Stimulated activated effector memory CD8-positive, alpha-beta T cell treated with anti-CD3 and anti-CD28 coated beads, Interleukin-12 subunit alpha, Interleukin-12 subunit beta, amount 100 ng/mL, for 72 hours (primary cell): ENCODE data around the gene FOXC1.

Source experiments
- ATAC-seq: fragments of 150-1000 bp; cut with Tn5 transposase; 2 replicates; pipeline ENCODE4 v1.10.0; 2021
- DNase-seq, 2 donors: peaks; one replicate each; pipeline ENCODE4 v3.0.0; 2021 to 2022; ENCODE audit warnings: low spot score in 2 of 2
- H3K27ac Mint-ChIP-seq: one replicate; pipeline ENCODE4 v1.8.0; 2022; ENCODE audit warnings: mild to moderate bottlenecking, mixed read lengths
- H3K36me3 Mint-ChIP-seq: one replicate; pipeline ENCODE4 v1.8.0; 2022; ENCODE audit warnings: mild to moderate bottlenecking, mixed read lengths
- H3K4me1 Mint-ChIP-seq: one replicate; pipeline ENCODE4 v1.8.0; 2022; ENCODE audit warnings: mixed read lengths
- H3K4me3 Mint-ChIP-seq: one replicate; pipeline ENCODE4 v1.8.0; 2022; ENCODE audit warnings: mild to moderate bottlenecking, mixed read lengths
- H3K9me3 Mint-ChIP-seq: one replicate; pipeline ENCODE4 v1.8.0; 2022; ENCODE audit warnings: mixed read lengths

Gene FOXC1

DNA sequence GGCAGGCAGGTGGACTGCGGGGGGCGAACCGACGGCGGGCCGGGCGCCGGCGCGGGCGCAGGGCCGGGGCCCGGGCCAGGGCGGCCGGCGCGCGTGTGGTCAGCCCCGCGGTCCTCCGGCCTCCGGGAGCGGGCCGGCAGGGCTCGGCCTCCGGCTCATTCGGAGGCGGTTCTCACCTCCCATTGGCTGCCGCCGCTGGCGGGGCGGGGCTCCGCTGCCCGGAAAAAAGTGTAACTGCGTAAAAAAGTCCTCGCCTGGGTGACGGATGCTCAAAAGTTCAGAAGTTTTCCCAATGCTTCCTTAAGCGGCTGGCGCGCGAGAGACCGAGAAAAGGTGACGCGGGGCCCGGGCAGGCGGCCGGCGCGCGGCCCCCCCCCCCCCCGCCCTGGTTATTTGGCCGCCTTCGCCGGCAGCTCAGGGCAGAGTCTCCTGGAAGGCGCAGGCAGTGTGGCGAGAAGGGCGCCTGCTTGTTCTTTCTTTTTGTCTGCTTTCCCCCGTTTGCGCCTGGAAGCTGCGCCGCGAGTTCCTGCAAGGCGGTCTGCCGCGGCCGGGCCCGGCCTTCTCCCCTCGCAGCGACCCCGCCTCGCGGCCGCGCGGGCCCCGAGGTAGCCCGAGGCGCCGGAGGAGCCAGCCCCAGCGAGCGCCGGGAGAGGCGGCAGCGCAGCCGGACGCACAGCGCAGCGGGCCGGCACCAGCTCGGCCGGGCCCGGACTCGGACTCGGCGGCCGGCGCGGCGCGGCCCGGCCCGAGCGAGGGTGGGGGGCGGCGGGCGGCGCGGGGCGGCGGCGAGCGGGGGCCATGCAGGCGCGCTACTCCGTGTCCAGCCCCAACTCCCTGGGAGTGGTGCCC is at the start of gene FOXC1:
FOXC1 (plus strand) TSS at position 268 of the 849 bp plus-strand sequence; CDS start at position 799, 531 bp downstream.
- Mint-ChIP-seq H3K9me3 (no peaks in the 10 kb centered on the region), H3K4me3 (peak within 1 kb of the TSS; percentile 72), H3K27ac (no peak within 1 kb of the TSS), H3K4me1 (peaks cover 50% of the 10 kb centered on the region), H3K36me3 (no peaks in the 10 kb centered on the region)
- DNase-seq, result peak in 1 of 2 donors; percentile 73
- peak; percentile 50 for ATAC-seq

- Mint-ChIP-seq H3K27ac (no peak overlapping the region), H3K4me3 (no peak overlapping the region), H3K36me3 (no peaks in the 10 kb centered on the region), H3K9me3 (peaks cover 7% of the 10 kb centered on the region), H3K4me1 (no peaks in the 10 kb centered on the region)
- DNase-seq, result no peak
- ATAC-seq, result no peak
Observed at GRCh38 chr6:1560281-1561058, 49.2 kb upstream of the FOXC1 start.

DNA sequence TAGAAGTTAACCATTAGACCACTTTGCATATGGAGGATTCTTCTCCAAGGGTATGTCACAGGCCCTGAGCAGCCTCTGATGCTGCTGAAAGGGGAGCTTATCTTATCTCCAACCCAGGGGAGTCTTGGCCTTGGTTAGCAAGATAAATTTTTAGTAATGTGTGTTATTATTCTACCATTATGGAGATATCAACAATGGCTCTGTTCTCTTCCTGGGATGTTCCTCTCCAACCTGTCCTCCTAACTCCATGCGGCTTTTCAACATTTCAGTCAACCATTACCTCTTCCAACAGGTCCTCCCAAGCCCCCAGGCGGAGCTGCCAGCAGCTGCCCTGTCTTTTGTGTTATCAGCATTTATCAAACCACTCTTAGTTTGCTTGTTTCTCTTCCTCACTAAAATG is 48.4 kb upstream of the FOXC1 start:
- ATAC-seq, result no peak
- H3K4me3 Mint-ChIP-seq, result no peak overlapping the region
- peaks cover 7% of the 10 kb centered on the region for H3K9me3 Mint-ChIP-seq
- DNase-seq, result no peak
- no peak overlapping the region for H3K27ac Mint-ChIP-seq
- no peaks in the 10 kb centered on the region for H3K4me1 Mint-ChIP-seq
- no peaks in the 10 kb centered on the region for H3K36me3 Mint-ChIP-seq

DNA sequence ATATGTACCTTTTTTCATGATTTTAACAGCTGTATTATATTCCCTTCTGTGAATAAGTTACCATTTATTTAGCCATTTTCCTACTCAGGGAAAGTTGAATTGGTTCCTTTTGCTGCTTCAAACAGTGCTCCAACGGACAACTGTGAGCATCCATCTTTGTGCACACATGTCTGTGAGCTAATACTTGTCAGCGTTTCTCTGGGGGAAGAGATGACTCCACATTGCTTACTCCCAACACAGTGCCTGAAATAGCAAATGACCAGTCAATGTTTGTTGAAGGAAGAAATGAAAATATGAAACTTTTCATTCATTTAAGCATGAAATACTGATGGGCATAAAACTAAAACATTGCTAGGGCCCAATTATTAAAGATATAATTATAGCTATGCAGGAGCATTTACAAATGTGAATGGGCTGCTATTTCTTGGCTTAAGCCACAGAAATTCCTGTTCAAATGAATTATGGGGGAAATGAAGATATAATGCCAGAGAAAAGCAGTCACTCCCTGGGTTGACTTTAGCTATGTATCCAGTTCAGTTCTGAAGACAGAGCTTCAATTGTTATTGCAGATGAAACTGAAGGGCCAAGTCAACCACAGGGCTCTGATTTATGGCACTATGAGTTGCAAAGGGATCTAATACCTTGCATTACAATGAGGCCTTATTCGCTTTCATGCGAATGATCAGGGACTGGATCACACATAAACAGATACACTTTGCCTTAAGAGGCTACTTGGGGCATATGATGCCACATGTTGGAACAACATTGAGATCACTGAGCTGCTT is 47.4 kb upstream of the FOXC1 start:
- H3K36me3 Mint-ChIP-seq, result no peaks in the 10 kb centered on the region
- H3K27ac Mint-ChIP-seq, result no peak overlapping the region
- H3K4me3 Mint-ChIP-seq, result no peak overlapping the region
- DNase-seq, result no peak
- H3K4me1 Mint-ChIP-seq, result no peaks in the 10 kb centered on the region
- H3K9me3 Mint-ChIP-seq, result peaks cover 7% of the 10 kb centered on the region
- no peak for ATAC-seq

DNA sequence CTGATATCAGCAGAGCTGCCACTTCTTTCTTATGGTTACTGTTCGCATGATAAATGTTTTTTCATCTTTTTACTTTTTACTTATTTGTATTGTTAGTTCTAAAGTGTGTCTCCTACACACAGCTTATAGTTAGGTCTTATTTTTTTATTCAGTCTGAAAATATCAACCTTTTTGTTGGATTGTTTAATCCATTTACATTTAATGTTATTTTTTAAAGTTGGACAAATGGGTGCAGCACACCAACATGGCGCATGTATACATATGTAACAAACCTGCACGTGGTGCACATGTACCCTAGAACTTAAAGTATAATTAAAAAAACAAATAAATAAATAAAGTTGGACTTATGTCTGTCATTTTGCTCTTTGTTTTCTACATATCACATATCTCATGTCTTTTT is 40.3 kb upstream of the FOXC1 start:
- Mint-ChIP-seq H3K4me1 (no peaks in the 10 kb centered on the region), H3K4me3 (no peak overlapping the region), H3K9me3 (peaks cover 20% of the 10 kb centered on the region), H3K27ac (no peak overlapping the region), H3K36me3 (no peaks in the 10 kb centered on the region)
- no peak for ATAC-seq
- DNase-seq, result no peak

DNA sequence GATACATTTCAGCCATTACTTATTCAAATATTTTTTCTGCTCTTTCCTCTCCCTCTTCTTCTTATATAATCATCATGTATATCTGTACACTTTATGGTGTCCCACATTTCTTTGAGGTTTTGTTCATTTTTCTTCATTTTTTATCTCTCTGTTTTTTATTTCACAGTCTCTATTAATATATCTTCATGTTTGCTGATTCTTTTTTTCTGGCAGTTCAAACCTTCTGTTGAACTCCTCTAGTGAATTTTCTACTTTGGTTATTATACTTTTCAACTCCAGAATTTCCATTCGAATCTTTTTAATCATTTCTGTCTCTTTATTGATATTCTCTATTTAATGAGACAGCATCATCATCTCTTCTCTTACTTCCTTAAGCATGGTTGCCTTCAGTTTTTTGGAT is 38.9 kb upstream of the FOXC1 start:
- no peak overlapping the region for H3K27ac Mint-ChIP-seq
- DNase-seq (no peak), ATAC-seq (no peak)
- H3K9me3 Mint-ChIP-seq, result peaks cover 13% of the 10 kb centered on the region
- no peaks in the 10 kb centered on the region for H3K36me3 Mint-ChIP-seq
- H3K4me1 Mint-ChIP-seq, result no peaks in the 10 kb centered on the region
- no peak overlapping the region for H3K4me3 Mint-ChIP-seq

- Mint-ChIP-seq H3K9me3 (peaks cover 13% of the 10 kb centered on the region), H3K4me1 (no peaks in the 10 kb centered on the region), H3K36me3 (no peaks in the 10 kb centered on the region), H3K27ac (no peak overlapping the region), H3K4me3 (no peak overlapping the region)
- ATAC-seq (no peak), DNase-seq (no peak)
Observed at GRCh38 chr6:1572892-1573291, 36.8 kb upstream of the FOXC1 start.

DNA sequence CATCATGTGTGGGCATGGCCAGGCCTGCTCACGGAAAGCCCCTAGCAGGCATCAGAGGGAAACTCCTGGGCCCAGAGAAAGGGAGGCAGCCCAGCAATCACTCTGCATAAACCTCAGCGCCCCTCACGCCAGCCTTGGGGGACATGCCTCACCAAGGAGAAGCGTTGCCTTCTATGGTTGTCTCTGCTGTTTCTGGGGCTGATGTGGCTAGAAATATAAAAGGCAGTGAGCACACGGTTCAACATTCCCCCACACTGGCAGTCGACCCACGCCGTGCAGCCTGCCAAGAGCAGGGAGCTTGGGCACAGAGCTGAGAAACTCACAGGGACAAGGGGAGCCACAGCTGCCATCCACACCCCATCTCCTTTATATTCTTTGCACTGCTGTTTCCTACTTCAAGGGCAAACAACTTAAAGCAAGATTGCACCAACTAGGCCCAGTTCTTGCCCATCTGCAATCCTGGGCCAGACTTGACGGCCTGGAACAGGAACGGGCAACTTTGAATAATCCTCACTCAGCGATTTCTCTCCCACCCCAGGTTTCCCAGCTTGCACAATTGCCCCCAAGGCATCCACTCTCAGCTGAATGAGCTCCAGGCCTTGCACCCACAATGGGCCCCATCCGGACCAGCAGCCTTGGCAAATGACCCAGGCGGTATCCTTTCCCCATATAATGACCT is 35.5 kb upstream of the FOXC1 start:
- Mint-ChIP-seq H3K9me3 (peaks cover 13% of the 10 kb centered on the region), H3K4me1 (no peaks in the 10 kb centered on the region), H3K27ac (no peak overlapping the region), H3K4me3 (no peak overlapping the region), H3K36me3 (no peaks in the 10 kb centered on the region)
- DNase-seq, result peak in 1 of 2 donors; percentile 23
- no peak for ATAC-seq

DNA sequence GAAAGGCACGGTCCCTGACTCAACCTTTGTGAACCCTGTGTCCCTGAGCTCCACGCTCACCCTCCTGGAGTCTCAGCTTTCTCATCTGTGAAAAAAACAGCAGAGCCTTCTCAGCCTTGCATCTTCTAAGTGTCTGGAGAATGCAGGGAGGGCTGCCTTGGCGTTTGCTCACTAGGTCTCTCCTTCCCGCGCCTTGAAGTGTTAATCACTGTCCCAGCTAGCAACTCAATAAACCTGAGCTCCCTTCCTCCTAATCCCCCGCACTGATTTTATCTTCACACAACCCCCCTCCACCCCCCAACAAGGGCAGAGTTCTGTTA is 34.9 kb upstream of the FOXC1 start:
- ATAC-seq (no peak), DNase-seq (no peak)
- Mint-ChIP-seq H3K36me3 (no peaks in the 10 kb centered on the region), H3K27ac (no peak overlapping the region), H3K4me3 (no peak overlapping the region), H3K4me1 (no peaks in the 10 kb centered on the region), H3K9me3 (peaks cover 13% of the 10 kb centered on the region)

- Mint-ChIP-seq H3K4me1 (no peaks in the 10 kb centered on the region), H3K27ac (no peak overlapping the region), H3K36me3 (no peaks in the 10 kb centered on the region), H3K9me3 (peaks cover 13% of the 10 kb centered on the region), H3K4me3 (no peak overlapping the region)
- no peak for DNase-seq
- ATAC-seq, result no peak
Observed at GRCh38 chr6:1575210-1576041, 34.3 kb upstream of the FOXC1 start.

DNA sequence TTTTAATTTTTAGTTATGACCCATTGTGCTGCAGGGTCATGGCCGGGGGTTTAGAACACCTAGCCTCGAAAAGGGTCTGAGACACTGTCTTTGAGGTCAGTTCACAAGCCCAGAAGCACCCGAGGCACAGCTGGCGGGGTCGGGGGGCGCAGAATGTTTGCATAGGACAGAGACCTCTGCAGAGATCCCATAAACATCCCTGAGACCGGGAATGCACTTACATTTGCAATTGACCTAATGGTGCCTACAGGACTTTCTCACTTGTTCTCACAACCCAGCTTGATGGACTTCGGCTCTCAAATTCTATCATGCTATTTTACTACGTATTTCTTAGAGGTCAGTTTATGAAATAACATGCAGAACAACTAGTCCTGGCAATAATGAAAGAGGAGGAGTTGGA is 33.5 kb upstream of the FOXC1 start:
- ATAC-seq (no peak), DNase-seq (no peak)
- Mint-ChIP-seq H3K4me3 (no peak overlapping the region), H3K36me3 (no peaks in the 10 kb centered on the region), H3K9me3 (peaks cover 7% of the 10 kb centered on the region), H3K4me1 (no peaks in the 10 kb centered on the region), H3K27ac (no peak overlapping the region)

GRCh38 chr6:1576711-1577110 is 33.0 kb upstream of the FOXC1 start:
- DNase-seq (no peak), ATAC-seq (no peak)
- H3K4me3 Mint-ChIP-seq, result no peak overlapping the region
- peaks cover 1% of the 10 kb centered on the region for H3K9me3 Mint-ChIP-seq
- no peaks in the 10 kb centered on the region for H3K4me1 Mint-ChIP-seq
- H3K27ac Mint-ChIP-seq, result no peak overlapping the region
- no peaks in the 10 kb centered on the region for H3K36me3 Mint-ChIP-seq

DNA sequence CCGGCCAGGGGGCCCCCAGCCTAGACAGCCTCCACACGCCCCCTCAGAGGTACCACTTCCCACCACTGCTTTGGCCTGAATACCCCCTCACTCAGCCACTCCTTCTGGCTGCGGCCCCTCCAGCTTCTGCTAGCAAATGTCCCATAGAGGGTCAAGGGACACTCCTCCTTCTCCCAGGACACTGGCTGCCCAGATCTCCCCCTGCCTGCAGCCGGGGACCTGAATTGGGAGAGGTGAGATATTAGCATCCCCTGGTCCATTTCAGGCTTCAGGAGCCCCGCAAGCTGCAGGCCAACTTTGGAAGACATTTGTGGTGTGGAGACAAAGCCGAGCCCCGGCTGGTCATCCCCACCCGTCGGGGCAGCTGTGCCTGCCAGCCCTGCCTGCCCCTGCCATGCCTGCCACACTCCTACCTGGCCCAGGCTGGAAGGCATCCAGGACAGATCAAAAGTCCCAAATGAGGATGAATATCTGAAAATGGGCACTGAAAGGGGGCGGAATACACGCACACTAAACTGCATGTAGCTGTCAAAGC is 32.5 kb upstream of the FOXC1 start:
- Mint-ChIP-seq H3K36me3 (no peaks in the 10 kb centered on the region), H3K4me1 (no peaks in the 10 kb centered on the region), H3K9me3 (no peaks in the 10 kb centered on the region), H3K4me3 (no peak overlapping the region), H3K27ac (no peak overlapping the region)
- no peak for DNase-seq
- no peak for ATAC-seq
